Right forelimb (tissue), 1 donor: ENCODE results near the gene ZNF814.
"Not testable (repeated sequence)": the region's sequence is repeated elsewhere in the genome, so short reads cannot be mapped to it uniquely, and the experiment has no call there.

Experiments
- DNase-seq: peaks from one replicate; pipeline ENCODE4 v3.0.0-alpha.2; 2018

The ZNF814 gene

DNA sequence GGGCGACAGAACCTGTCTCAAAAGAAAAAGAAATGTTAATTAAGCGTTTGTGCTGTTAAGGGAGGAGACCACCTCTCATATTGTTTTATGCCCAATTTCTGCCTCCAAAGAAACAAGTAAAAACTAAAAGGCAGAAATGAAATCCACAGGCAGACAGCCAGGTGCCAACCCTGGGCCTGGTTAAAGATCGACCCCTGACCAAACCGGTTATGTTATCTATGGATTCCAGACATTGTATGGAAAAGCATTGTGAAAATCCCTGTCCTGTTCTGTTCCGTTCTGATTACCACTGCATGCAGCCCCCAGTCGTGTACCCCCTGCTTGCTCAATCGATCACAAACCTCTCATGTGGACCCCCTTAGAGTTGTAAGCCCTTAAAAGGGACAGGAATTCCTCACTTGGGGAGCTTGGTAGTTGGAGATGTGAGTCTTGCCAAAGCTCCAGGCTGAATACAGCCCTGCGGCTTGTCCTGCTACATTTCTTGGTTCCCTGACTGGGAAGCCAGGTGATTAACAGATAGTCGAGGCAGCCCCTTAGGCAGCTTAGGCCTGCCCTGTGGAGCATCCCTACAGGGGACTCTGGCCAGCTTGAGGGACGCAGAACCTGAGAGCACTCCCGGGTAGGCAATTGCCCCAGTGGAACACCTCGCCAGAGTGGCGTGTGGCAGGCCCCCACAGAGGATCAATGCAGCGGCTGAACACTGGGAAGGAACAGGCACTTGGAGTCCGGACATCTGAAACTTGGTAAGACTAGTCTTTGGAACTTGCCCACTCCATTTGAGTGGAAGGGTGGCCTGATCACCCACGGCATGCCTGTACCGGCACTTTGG is 73.4 kb downstream of the ZNF814 start:
- no peak for DNase-seq

DNA sequence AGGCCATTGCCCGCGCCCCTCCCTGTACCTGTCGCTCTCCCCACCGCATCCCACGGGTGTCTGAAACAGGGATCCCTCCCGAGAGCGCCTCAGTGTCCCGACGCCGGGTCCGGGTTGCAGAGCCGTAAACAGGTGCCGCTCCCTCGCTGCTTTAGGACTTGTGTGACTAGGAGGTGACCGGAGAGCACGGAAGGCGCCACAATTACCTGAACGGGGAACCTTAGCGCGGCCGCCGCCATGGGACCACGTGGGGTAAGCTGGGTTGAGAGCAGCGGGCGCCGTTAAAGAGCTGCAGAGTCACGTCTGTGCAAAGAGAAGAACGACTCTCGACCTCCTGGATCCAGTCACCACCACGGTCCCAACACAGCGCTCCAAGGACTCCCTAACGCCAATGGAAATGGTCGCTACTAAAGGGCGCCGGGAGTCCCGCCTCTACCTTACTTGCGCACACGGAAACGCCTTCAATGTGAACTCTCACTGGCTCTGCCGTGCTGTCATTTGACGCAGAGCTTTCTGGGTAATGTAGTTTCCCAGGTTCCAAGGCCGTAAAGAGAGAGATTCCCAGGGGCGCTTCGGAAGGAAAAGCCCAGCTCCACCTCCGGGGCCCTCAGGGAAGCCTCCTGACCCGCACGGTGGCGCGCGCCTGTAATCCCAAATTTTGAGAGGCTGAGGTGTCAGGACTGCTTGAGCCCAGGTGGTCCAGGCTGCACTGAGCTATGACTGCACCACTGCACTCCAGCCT is 74.2 kb downstream of the ZNF814 start, which contains the start of gene ZNF552:
Gene ZNF552 (minus strand): TSS at position 409 of the 742 bp plus-strand sequence. CDS start 170 bp downstream, at position 239.
- DNase-seq, result peak; percentile 82

DNA sequence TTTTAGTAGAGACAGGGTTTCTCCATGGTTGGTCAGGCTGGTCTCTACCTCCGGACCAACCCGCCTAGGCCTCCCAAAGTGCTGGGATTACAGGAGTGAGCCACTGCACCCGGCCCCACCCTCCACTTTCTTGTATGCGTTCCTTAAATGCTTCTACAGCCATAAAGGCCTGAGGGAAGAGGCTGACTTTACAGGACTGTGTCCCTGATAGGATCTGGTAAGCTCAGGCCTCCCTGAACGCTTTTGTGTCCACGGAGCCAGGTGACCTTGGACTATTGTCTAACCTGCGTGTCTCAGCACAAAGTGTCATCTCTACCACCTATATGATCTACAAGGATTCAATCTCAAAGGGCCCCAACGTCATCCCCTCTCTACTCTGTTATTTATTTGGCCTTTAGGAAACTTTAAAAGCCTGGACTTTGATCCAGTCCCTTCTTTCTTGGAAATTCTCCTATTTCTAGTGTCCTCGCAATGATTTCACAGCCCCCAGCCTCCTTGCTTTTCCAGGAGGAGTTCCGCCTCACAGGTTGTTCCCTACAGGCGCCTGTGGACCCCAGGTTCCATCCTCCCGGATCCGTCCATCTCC is 74.8 kb downstream of the ZNF814 start:
- DNase-seq, result no peak

DNA sequence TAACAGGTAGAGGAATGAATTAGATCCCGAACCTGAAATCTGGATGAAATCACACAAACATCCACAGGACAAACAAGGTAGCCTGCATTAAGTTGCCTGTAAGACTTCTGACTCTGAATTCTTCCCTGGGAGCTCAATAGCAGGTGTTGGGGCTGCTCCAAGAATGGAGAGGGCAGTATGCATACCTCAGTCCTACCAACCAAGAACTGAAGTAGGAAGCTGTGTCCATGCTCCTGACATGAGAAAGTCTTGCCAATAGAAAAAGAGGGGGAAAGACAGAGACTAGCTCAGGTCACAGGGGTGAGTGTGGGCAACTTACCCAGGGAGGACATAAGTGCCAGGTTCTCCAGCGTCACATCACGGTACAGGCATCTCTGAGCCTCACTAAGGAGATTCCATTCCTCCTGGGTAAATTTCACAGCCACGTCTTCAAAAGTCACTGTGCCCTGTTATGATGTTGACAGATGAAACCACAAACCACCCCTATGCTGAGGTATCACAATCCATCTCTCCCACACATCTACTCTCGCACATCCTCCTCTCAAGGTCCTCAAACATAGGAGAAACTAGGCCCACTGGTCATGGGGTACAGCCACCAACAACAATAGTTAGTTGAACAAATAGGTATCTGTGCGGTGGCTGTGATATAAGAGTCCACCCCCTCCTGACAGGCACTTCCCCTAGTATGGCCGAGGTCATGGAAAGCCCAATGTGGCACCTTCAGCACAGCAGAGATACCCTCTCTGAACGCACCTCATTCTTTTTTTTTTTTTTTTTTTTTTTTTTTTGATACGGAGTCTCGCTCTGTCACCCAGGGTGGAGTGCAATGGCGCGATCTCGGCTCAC is 75.6 kb downstream of the ZNF814 start:
- not testable (repeated sequence) for DNase-seq

DNA sequence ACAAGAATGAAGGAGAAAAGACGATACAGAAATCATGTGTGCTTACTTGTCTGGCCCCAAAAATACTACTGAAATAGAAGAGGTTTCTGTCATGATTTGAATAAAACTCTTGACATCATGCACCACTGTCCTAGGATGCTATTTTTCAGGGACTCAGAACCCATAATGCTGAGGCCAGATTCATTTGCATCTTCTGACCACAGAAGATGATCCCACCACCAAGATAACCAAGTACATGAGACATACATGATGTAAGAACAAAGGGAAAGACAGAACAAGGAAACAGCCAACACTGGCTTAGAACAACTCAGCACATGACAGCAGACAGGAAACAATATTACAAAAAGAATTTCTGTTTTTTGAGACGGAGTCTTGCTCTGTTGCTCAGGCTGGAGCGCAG is 76.6 kb downstream of the ZNF814 start:
- DNase-seq, result no peak

DNA sequence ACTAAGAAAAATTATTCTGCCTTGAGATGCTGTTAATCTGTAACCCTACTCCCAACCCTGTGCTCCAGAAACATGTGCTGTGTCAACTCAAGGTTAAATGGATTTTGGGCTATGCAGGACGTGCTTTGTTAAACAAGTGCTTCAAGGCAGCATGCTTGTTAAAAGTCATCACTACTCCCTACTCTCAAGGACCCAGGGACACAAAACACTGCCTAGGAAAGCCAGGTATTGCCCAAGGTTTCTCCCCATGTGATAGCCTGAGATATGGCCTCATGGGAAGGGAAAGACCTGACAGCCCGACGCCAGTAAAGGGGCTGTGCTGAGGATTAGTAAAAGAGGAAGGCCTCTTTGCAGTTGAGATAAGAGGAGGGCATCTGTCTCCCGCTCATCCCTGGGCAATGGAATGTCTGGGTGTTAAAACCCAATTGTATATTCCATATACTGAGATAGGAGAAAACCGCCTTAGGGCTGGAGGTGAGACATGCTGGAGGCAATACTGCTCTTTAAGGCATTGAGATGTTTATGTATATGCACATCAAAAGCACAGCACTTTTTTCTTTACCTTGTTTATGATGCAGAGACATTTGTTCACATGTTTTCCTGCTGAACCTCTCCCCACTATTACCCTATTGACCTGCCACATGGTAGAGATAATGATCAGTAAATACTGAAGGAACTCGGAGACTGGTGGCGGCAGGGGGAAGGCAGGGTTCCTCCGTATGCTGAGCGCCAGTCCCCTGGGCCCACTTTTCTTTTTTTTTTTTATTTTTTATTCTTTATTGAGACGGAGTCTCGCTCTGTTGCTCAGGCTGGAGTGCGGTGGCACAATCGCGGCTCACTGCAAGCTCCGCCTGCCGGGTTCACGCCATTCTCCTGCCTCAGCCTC is 78.2 kb downstream of the ZNF814 start:
- DNase-seq, result not testable (repeated sequence)

DNA sequence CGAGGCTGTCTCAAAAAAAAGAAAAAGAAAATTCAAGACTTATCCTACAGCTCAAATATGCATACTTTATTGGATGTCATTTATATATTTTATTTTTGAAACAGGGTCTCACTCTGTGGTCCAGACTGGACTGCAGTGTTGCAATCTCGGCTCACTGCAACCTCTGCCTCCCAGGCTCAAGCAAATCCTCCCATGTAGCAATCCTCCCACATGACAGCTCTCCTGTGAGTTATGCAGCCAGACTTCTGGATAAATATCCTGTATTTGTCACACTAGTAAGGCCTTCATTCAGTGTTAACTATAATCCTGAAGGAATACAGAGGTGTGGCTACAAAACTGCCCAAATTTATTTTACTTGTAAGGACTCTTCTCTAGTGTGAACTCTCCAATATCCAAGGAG is 81.3 kb downstream of the ZNF814 start:
- no peak for DNase-seq

DNA sequence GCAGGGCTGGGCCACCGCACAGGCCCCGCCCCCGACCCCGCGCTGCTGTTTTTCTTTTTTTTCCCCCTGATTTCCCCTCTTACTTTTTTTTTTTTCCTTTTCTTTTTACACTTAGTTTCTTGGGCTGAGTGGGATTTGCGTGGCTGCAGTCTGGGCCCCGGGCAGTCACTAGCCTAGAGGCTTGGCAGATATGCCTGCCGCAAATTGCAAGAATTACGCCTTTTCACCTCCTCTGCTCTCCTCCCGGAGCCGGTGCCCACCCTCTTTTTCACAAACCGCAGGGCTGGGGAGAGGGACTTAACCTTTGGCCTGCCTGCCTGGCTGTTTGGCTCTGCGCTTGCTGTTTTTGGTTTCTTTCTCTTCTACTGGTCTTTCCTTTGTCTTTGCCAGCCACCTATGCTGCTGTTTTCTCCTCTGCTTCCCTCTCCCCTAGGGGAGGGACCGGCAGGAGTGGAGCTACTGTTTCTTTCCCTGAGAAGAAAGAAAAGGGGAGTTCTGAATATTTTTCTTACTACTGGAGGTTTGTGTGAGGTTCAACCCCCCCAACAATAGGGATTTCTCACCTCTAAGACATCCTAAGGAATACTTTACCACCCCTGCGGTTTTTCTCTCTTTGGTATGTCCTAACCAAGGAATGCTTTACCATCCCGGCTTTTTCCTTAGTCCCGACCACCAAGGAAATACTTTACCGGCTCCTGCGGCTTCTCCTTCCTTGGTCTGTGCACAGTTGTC is 85.1 kb downstream of the ZNF814 start:
- peak; percentile 72 for DNase-seq

DNA sequence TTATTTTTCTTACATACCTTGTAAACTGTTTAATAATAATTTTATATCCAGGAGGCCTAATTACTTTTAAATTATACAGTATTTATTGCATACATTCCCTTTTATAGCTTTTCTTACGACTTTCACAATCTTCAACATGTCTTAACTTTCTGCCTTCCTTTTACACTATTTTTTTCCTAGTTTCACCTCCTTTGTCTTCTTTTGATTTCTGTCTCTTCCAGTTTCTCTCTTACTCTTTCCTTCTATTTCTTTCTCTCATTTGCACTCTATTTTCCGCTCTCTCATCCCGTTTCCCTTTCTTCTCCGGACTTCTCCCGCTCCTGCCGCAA is 85.6 kb downstream of the ZNF814 start:
- no peak for DNase-seq

DNA sequence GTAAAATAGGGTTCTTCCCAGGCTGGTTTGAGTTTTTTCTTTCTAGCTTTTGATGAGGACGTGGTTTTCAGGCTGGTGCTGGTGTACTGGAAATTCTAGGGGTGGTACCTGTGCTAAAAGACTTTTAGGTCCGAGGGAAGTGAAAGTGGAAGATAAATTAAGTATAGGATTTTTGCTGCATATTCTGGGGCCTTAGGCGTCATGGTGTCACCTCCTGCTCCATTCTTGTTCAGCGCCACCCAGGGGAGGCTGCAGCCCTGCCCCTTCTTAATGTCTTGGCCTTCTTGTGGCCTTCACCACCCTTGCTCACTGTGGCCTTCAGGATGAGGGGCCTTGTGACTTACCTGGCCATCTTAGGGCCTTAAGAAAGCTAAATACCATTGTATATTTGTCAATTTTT is 86.6 kb downstream of the ZNF814 start:
- DNase-seq, result no peak

DNA sequence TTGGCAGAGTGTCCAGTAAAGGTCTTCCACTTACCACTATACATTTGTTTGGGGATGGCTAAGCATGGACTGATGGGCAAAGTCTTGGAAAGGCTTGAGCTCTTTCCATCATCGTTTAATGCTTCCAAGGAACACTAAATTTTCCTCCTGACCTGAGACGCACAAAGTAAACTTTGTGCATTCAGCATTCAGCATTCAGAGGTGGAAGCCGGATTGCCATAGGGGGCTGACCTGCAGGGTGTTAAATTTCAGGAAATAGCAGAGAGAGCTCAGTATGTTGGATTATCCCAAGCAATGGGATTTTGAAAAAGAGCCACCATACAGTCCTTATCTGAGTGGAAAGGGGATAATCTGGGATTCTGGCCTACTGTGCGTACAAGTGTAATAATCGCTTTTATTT is 88.1 kb downstream of the ZNF814 start:
- no peak for DNase-seq
